ENCODE results near the gene ESRRG.

DNA sequence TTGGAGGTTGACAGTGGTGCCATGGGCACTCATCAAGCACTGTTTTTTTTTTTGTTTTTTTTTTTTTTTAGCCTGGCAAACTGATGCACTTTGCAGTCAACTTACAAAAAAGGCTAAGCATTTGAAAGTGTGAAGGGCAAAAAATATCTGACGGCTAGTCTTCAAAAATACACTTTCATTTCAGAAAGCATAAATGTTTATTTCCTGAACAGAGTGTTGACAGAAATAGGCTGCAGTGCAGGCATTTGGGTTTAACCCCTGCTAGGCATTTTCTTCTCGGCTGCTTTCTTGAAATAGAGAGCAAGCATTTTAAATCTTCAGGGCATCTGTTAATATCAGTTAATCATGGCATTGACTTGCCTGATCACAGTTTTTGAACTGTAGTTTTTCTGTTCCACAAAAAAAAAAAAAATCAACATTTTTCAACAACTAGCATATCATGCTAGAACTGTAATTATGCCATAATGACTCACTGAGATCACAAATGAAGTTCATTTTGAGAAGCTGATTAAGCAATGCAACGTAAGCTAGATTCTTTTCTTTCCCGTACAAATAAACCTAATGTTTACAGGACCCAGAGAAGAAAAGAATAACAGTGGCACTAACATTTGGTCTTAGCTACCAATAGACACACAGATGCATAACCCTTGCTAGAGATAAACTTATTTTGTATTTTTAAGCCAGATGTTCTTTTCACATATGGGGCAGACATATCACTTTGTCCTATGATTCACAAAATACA, 199.6 kb downstream of the ESRRG start:
- TF ChIP-seq POLR2AphosphoS5 (IDR thresholded peaks at IDR 0.05; ENCODE audit: borderline replicate concordance, low read depth, low read length) (no peak), EZH2 (IDR thresholded peaks at IDR 0.05) (no peak), FOXP2 (optimal IDR thresholded peaks at IDR 0.05; ENCODE audit: control extremely low read depth, extremely low read length, insufficient read depth) (no peak)
